ENCODE results near the gene TTLL10.

TTLL10 gene

GRCh38 chr1:1206376-1206965 is 32.8 kb downstream of the TTLL10 start, which contains the start of gene TNFRSF18:
Gene TNFRSF18, minus strand, starts transcription at chr1:1206592. Its CDS starts 21 bp downstream, at chr1:1206571.
- DNase-seq (ENCODE audit: low read depth in 3 of 3) = no peak

- DNase-seq (ENCODE audit: low read depth in 3 of 3) = no peak
Measured at GRCh38 chr1:1206966-1207531, 33.4 kb downstream of the TTLL10 start.

- no peak for DNase-seq (ENCODE audit: low read depth in 3 of 3)
Measured at GRCh38 chr1:1207571-1207892, 33.9 kb downstream of the TTLL10 start.

- DNase-seq (ENCODE audit: low read depth in 3 of 3) = peak in 1 of 3 experiments; percentile 49
Measured at GRCh38 chr1:1208713-1209433, 35.2 kb downstream of the TTLL10 start.

- DNase-seq (ENCODE audit: low read depth in 3 of 3) = no peak
Measured at GRCh38 chr1:1210726-1211540, 37.3 kb downstream of the TTLL10 start.

GRCh38 chr1:1211541-1212441 is 38.1 kb downstream of the TTLL10 start:
- no peak for DNase-seq (ENCODE audit: low read depth in 3 of 3)

GRCh38 chr1:1212780-1213344 is 39.2 kb downstream of the TTLL10 start:
- DNase-seq (ENCODE audit: low read depth in 3 of 3) = no peak

GRCh38 chr1:1213345-1214265 is 39.9 kb downstream of the TTLL10 start, which contains the start of gene TNFRSF4:
Gene TNFRSF4, minus strand, starts transcription at chr1:1214153. Its CDS starts 26 bp downstream, at chr1:1214127.
- peak in 1 of 3 experiments; percentile 56 for DNase-seq (ENCODE audit: low read depth in 3 of 3)

- no peak for DNase-seq (ENCODE audit: low read depth in 3 of 3)
Measured at GRCh38 chr1:1215080-1215676, 41.5 kb downstream of the TTLL10 start.

- no peak for DNase-seq (ENCODE audit: low read depth in 3 of 3)
Measured at GRCh38 chr1:1215881-1216605, 42.4 kb downstream of the TTLL10 start.

- DNase-seq (ENCODE audit: low read depth in 3 of 3) = no peak
Measured at GRCh38 chr1:1216770-1217620, 43.3 kb downstream of the TTLL10 start.

GRCh38 chr1:1217621-1218523 is 44.2 kb downstream of the TTLL10 start:
- DNase-seq (ENCODE audit: low read depth in 3 of 3) = peak in 1 of 3 experiments; percentile 34

GRCh38 chr1:1218524-1219200 is 45.0 kb downstream of the TTLL10 start:
- no peak for DNase-seq (ENCODE audit: low read depth in 3 of 3)

GRCh38 chr1:1219341-1219740 is 45.7 kb downstream of the TTLL10 start:
- DNase-seq (ENCODE audit: low read depth in 3 of 3) = peak in 1 of 3 experiments; percentile 59

GRCh38 chr1:1220197-1220596 is 46.5 kb downstream of the TTLL10 start:
- no peak for DNase-seq (ENCODE audit: low read depth in 3 of 3)

Measured in stimulated activated CD4-positive, alpha-beta T cell treated with anti-CD3 and anti-CD28 coated beads, TNF-alpha, amount 100 ng/mL, for 4 hours (primary cell).